Hepatocyte (in vitro differentiated cells): ENCODE data around the gene MACF1.

ENCODE experiments used
- EZH2 ChIP-seq: fragments of 200-600 bp; sonication (generic); IDR thresholded peaks from 2 replicates; pipeline ENCODE4 v1.6.1; 2016; ENCODE audit warnings: antibody characterized with exemption, mild to moderate bottlenecking, borderline replicate concordance
- EZH2phosphoT487 ChIP-seq: fragments of 200-600 bp; sonication (generic); IDR thresholded peaks from one replicate; pipeline ENCODE4 v1.6.1; 2018; ENCODE audit warnings: antibody characterized with exemption, mild to moderate bottlenecking, low read depth, moderate library complexity; ENCODE audit not compliant: unreplicated experiment, severe bottlenecking
- TF ChIP-seq, protein P1 (sequence below): fragments of 200-600 bp; sonication (generic); IDR thresholded peaks from 2 replicates; pipeline ENCODE4 v1.5.1; 2016; ENCODE audit warnings: antibody characterized with exemption, mild to moderate bottlenecking; ENCODE audit not compliant: poor library complexity

DNA sequence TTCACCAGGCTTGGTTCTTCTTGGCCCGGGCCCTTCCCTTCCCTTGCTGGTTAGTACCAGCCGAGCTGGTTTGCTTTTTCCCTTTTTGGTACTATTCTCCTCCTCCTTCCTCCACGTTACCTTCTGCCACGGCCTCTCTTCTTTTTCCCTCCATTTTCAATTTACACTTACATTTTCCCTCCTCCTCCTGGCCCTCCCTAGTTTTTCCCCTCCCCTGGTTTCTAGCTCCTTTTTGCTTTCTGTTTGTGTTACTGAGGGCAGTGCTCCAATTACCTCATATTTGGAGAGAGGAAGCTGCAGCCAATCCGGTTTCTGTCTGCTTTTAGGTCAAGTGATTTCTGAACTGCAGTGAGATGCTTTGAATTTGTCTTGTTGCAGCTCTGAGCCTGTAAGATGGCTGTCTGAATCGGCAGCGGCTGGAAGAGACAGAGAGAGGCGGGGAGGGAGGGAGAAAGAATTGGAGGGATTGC is 63.7 kb downstream of the MACF1 start:
- TF ChIP-seq, protein P1, sequence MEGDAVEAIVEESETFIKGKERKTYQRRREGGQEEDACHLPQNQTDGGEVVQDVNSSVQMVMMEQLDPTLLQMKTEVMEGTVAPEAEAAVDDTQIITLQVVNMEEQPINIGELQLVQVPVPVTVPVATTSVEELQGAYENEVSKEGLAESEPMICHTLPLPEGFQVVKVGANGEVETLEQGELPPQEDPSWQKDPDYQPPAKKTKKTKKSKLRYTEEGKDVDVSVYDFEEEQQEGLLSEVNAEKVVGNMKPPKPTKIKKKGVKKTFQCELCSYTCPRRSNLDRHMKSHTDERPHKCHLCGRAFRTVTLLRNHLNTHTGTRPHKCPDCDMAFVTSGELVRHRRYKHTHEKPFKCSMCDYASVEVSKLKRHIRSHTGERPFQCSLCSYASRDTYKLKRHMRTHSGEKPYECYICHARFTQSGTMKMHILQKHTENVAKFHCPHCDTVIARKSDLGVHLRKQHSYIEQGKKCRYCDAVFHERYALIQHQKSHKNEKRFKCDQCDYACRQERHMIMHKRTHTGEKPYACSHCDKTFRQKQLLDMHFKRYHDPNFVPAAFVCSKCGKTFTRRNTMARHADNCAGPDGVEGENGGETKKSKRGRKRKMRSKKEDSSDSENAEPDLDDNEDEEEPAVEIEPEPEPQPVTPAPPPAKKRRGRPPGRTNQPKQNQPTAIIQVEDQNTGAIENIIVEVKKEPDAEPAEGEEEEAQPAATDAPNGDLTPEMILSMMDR, result no peak
- TF ChIP-seq EZH2 (no peak), EZH2phosphoT487 (no peak)
